Neuronal stem cell (in vitro differentiated cells): ENCODE measurements around the gene CCDC150.

Experiments used
- DNase-seq: peaks from one replicate; pipeline ENCODE4 v3.0.0-alpha.2; 2013; ENCODE audit warnings: low spot score
- H2AFZ ChIP-seq: one replicate; pipeline ENCODE4 v1.6.1; 2013; ENCODE audit warnings: mild to moderate bottlenecking, low read length, inconsistent platforms
- H2AK5ac ChIP-seq: 2 replicates; pipeline ENCODE4 v1.6.1; 2013; ENCODE audit warnings: low read depth, mild to moderate bottlenecking, inconsistent platforms, low read length, moderate library complexity, mixed read lengths
- H2BK120ac ChIP-seq: 2 replicates; pipeline ENCODE4 v1.6.1; 2013; ENCODE audit warnings: low read depth, mild to moderate bottlenecking, inconsistent platforms, low read length, moderate library complexity, mixed read lengths
- H2BK12ac ChIP-seq: one replicate; pipeline ENCODE4 v1.6.1; 2013; ENCODE audit warnings: low read length, inconsistent platforms
- H2BK15ac ChIP-seq: 2 replicates; pipeline ENCODE4 v1.6.1; 2013; ENCODE audit warnings: mild to moderate bottlenecking, low read length, inconsistent platforms, mixed read lengths
- H2BK5ac ChIP-seq: one replicate; pipeline ENCODE4 v1.6.1; 2013; ENCODE audit warnings: inconsistent platforms, mild to moderate bottlenecking, low read length, moderate library complexity
- H3K14ac ChIP-seq: one replicate; pipeline ENCODE4 v1.6.1; 2013; ENCODE audit warnings: low read length, inconsistent platforms
- H3K18ac ChIP-seq: 2 replicates; pipeline ENCODE4 v1.6.1; 2013; ENCODE audit warnings: low read length, inconsistent platforms
- H3K23ac ChIP-seq: 2 replicates; pipeline ENCODE4 v1.6.1; 2013; ENCODE audit warnings: low read depth, mild to moderate bottlenecking, mixed read lengths, low read length, inconsistent platforms; ENCODE audit not compliant: poor library complexity
- H3K27ac ChIP-seq: replicated peaks from 3 replicates; pipeline ENCODE4 v1.5.1; 2013; ENCODE audit warnings: low read length, inconsistent platforms
- H3K27me3 ChIP-seq, 3 experiments: 2 replicates each; pipeline ENCODE4 v1.6.1; 2013; ENCODE audit warnings: low read length in 3 of 3, mild to moderate bottlenecking in 2 of 3, inconsistent platforms in 1 of 3, low read depth in 1 of 3, mixed read lengths in 1 of 3, moderate library complexity in 1 of 3; ENCODE audit not compliant: control insufficient read depth in 3 of 3, insufficient read depth in 3 of 3
- H3K36me3 ChIP-seq, 2 donors: replicated peaks in 1 of 2; 2 replicates each; pipeline ENCODE4 v1.6.1; 2013; ENCODE audit warnings: low read length in 2 of 2; ENCODE audit not compliant: control insufficient read depth in 2 of 2, insufficient read depth in 2 of 2
- H3K4ac ChIP-seq: 2 replicates; pipeline ENCODE4 v1.6.1; 2013; ENCODE audit warnings: inconsistent platforms, mild to moderate bottlenecking, low read length, moderate library complexity
- H3K4me1 ChIP-seq, 2 donors: 1 replicate in 1 of 2; 2 replicates in 1 of 2; pipeline ENCODE4 v1.6.1; 2013; ENCODE audit warnings: low read length in 2 of 2, low read depth in 1 of 2; ENCODE audit not compliant: control insufficient read depth in 2 of 2, insufficient read depth in 1 of 2
- H3K4me2 ChIP-seq: one replicate; pipeline ENCODE4 v1.6.1; 2013; ENCODE audit warnings: mild to moderate bottlenecking, low read length, inconsistent platforms; ENCODE audit not compliant: insufficient read depth, poor library complexity, severe bottlenecking
- H3K4me3 ChIP-seq, 2 donors: 2 replicates each; pipeline ENCODE4 v1.5.1; 2013; ENCODE audit warnings: low read length in 2 of 2, mild to moderate bottlenecking in 2 of 2, inconsistent platforms in 1 of 2, moderate library complexity in 1 of 2
- H3K79me1 ChIP-seq: one replicate; pipeline ENCODE4 v1.6.1; 2013; ENCODE audit warnings: low read depth, mild to moderate bottlenecking, inconsistent platforms, low read length, moderate library complexity
- H3K9ac ChIP-seq: one replicate; pipeline ENCODE4 v1.6.1; 2013; ENCODE audit warnings: mild to moderate bottlenecking, low read depth, low read length, inconsistent platforms; ENCODE audit not compliant: poor library complexity
- H3K9me3 ChIP-seq, 2 donors: replicated peaks in 1 of 2; 2 replicates each; pipeline versions ENCODE3 to v1.6.1; 2013; ENCODE audit warnings: low read length in 2 of 2, mild to moderate bottlenecking in 2 of 2, inconsistent platforms in 1 of 2, low read depth in 1 of 2, mixed read lengths in 1 of 2, moderate library complexity in 1 of 2; ENCODE audit not compliant: control insufficient read depth in 2 of 2, insufficient read depth in 1 of 2
- H4K8ac ChIP-seq: one replicate; pipeline ENCODE4 v1.6.1; 2013; ENCODE audit warnings: low read depth, mild to moderate bottlenecking, inconsistent platforms, low read length, moderate library complexity
- H4K91ac ChIP-seq: one replicate; pipeline ENCODE4 v1.6.1; 2013; ENCODE audit warnings: low read length, low read depth, mild to moderate bottlenecking, inconsistent platforms; ENCODE audit not compliant: poor library complexity
- WGBS, 2 donors: extraction: QIAGEN DNeasy Blood & Tissue Kit; methylation state at CpG; one replicate each; pipeline ENCODE4 v1.1.7; 2013; ENCODE audit warnings: missing lambda C conversion rate in 2 of 2, mixed read lengths in 1 of 2; ENCODE audit not compliant: insufficient read length in 2 of 2, insufficient replicate concordance in 1 of 2; ENCODE audit errors: extremely low coverage in 2 of 2; 5-methylcytosine and 5-hydroxymethylcytosine counted together

The CCDC150 gene

GRCh38 chr2:196711625-196712024 is 72.1 kb downstream of the CCDC150 start:
- no peak overlapping the region for H2BK5ac ChIP-seq
- no peak overlapping the region for H3K18ac ChIP-seq
- H3K4me2 ChIP-seq = no peak overlapping the region
- no peak overlapping the region for H2AFZ ChIP-seq
- no peak overlapping the region for H2BK120ac ChIP-seq
- H3K4ac ChIP-seq = no peak overlapping the region
- no peak overlapping the region for H4K8ac ChIP-seq
- no peak overlapping the region for H4K91ac ChIP-seq
- H3K4me3 ChIP-seq = no peak overlapping the region
- H3K4me1 ChIP-seq = no peaks in the 10 kb centered on the region
- H2BK15ac ChIP-seq = no peak overlapping the region
- no peaks in the 10 kb centered on the region for H3K79me1 ChIP-seq
- no peak for DNase-seq
- peaks cover 0 to 16% of the 10 kb centered on the region in 2 donors for H3K36me3 ChIP-seq
- H3K23ac ChIP-seq = no peak overlapping the region
- H2BK12ac ChIP-seq = no peak overlapping the region
- H3K9ac ChIP-seq = no peak overlapping the region
- H3K9me3 ChIP-seq = peaks cover 0 to 10% of the 10 kb centered on the region in 2 donors
- H3K14ac ChIP-seq = no peak overlapping the region
- no peaks in the 10 kb centered on the region for H3K27me3 ChIP-seq
- no peak overlapping the region for H3K27ac ChIP-seq
- no peak overlapping the region for H2AK5ac ChIP-seq

- no peak overlapping the region for H4K91ac ChIP-seq
- H3K4me2 ChIP-seq = no peak overlapping the region
- no peak overlapping the region for H2BK120ac ChIP-seq
- H3K18ac ChIP-seq = no peak overlapping the region
- no peaks in the 10 kb centered on the region for H3K27me3 ChIP-seq
- no CpG with 5 or more reads among the region's 2 CpGs for WGBS, 2 donors
- H3K79me1 ChIP-seq = no peaks in the 10 kb centered on the region
- H3K9ac ChIP-seq = no peak overlapping the region
- no peak overlapping the region for H2AK5ac ChIP-seq
- H3K36me3 ChIP-seq = peaks cover 0 to 16% of the 10 kb centered on the region in 2 donors
- DNase-seq = no peak
- H3K4ac ChIP-seq = no peak overlapping the region
- no peak overlapping the region for H3K4me3 ChIP-seq
- H2BK15ac ChIP-seq = no peak overlapping the region
- H2BK12ac ChIP-seq = no peak overlapping the region
- no peak overlapping the region for H3K14ac ChIP-seq
- H2AFZ ChIP-seq = no peak overlapping the region
- no peak overlapping the region for H3K27ac ChIP-seq
- no peak overlapping the region for H3K23ac ChIP-seq
- no peaks in the 10 kb centered on the region for H3K4me1 ChIP-seq
- H3K9me3 ChIP-seq = peaks cover 0 to 10% of the 10 kb centered on the region in 2 donors
- H4K8ac ChIP-seq = no peak overlapping the region
- no peak overlapping the region for H2BK5ac ChIP-seq
Observed at GRCh38 chr2:196712867-196713266, 73.4 kb downstream of the CCDC150 start.

- Histone ChIP-seq H3K4me2 (no peak overlapping the region), H2BK15ac (no peak overlapping the region), H3K9ac (no peak overlapping the region), H3K9me3 (no peaks in the 10 kb centered on the region), H2BK120ac (no peak overlapping the region), H4K8ac (no peak overlapping the region), H3K14ac (no peak overlapping the region), H3K18ac (no peak overlapping the region), H4K91ac (no peak overlapping the region), H3K79me1 (no peaks in the 10 kb centered on the region), H3K27ac (no peak overlapping the region), H2BK5ac (no peak overlapping the region), H2BK12ac (no peak overlapping the region), H3K27me3 (no peaks in the 10 kb centered on the region), H3K36me3 (peaks cover 5 to 53% of the 10 kb centered on the region in 2 donors), H2AK5ac (no peak overlapping the region), H3K4me1 (peaks cover 0 to 6% of the 10 kb centered on the region in 2 donors), H3K4ac (no peak overlapping the region), H3K23ac (no peak overlapping the region), H2AFZ (peak overlapping the region; percentile 36), H3K4me3 (no peak overlapping the region)
- WGBS, 2 donors = no CpG with 5 or more reads among the region's 6 CpGs
- DNase-seq = no peak
Observed at GRCh38 chr2:196718419-196719109, 79.0 kb downstream of the CCDC150 start.

GRCh38 chr2:196719110-196719872 is 79.8 kb downstream of the CCDC150 start:
- Histone ChIP-seq H2AK5ac (no peak overlapping the region), H3K4me1 (peaks cover 0 to 6% of the 10 kb centered on the region in 2 donors), H3K36me3 (peaks cover 6 to 59% of the 10 kb centered on the region in 2 donors), H3K27ac (no peak overlapping the region), H3K18ac (no peak overlapping the region), H3K4ac (no peak overlapping the region), H3K27me3 (no peaks in the 10 kb centered on the region), H2BK5ac (no peak overlapping the region), H3K9me3 (no peaks in the 10 kb centered on the region), H3K14ac (no peak overlapping the region), H3K4me2 (no peak overlapping the region), H4K91ac (no peak overlapping the region), H2BK120ac (no peak overlapping the region), H3K23ac (no peak overlapping the region), H2BK12ac (no peak overlapping the region), H2BK15ac (no peak overlapping the region), H3K79me1 (no peaks in the 10 kb centered on the region), H3K9ac (no peak overlapping the region), H2AFZ (peak overlapping the region; percentile 36), H4K8ac (no peak overlapping the region), H3K4me3 (no peak overlapping the region)
- WGBS, 2 donors = no CpG with 5 or more reads among the region's 6 CpGs
- peak; percentile 15 for DNase-seq
